Smooth muscle cell (in vitro differentiated cells): Measurements from ENCODE around the gene WIPF3. TPM values are rescaled to one million over a fixed set of nuclear protein-coding genes. Genes with fewer than 3 reads are reported as not detected.
A peak's percentile ranks its signal among the peaks of the same experiment; 100 is the strongest.

ENCODE experiments used
- DNase-seq: peaks from one replicate; lab custom pipeline; 2025; ENCODE audit not compliant: unreplicated experiment; lab: John Stamatoyannopoulos, UW
- H2AFZ ChIP-seq: fragments of 200-600 bp; sonication (generic); 2 replicates; pipeline ENCODE4 v1.6.0; 2016; ENCODE audit warnings: antibody characterized with exemption, low read depth, mild to moderate bottlenecking
- H3F3A ChIP-seq: fragments of 200-600 bp; sonication (generic); 2 replicates; pipeline ENCODE4 v1.6.0; 2017; ENCODE audit warnings: antibody characterized with exemption, low read depth
- H3K27ac ChIP-seq: fragments of 200-600 bp; sonication (generic); 2 replicates; pipeline ENCODE4 v1.5.1; 2016; ENCODE audit warnings: low read depth, mild to moderate bottlenecking
- H3K27me3 ChIP-seq: fragments of 200-600 bp; sonication (generic); 2 replicates; pipeline ENCODE4 v1.6.1; 2016; ENCODE audit warnings: low read depth, mild to moderate bottlenecking
- H3K36me3 ChIP-seq: fragments of 200-600 bp; sonication (generic); 2 replicates; pipeline ENCODE4 v1.5.1; 2016; ENCODE audit warnings: low read depth
- H3K4me1 ChIP-seq: fragments of 200-600 bp; sonication (generic); 2 replicates; pipeline ENCODE4 v1.5.1; 2016; ENCODE audit warnings: low read depth
- H3K4me2 ChIP-seq: fragments of 200-600 bp; sonication (generic); 2 replicates; pipeline ENCODE4 v1.6.0; 2016; ENCODE audit warnings: mild to moderate bottlenecking
- H3K4me3 ChIP-seq: fragments of 200-600 bp; sonication (generic); 2 replicates; pipeline ENCODE4 v1.5.1; 2016; ENCODE audit warnings: mild to moderate bottlenecking
- H3K79me2 ChIP-seq: fragments of 200-600 bp; sonication (generic); 2 replicates; pipeline ENCODE4 v1.6.0; 2016; ENCODE audit warnings: low read depth, mild to moderate bottlenecking
- H3K9ac ChIP-seq: fragments of 200-600 bp; sonication (generic); 2 replicates; pipeline ENCODE4 v1.6.0; 2016; ENCODE audit warnings: low read depth
- H3K9me3 ChIP-seq: fragments of 200-600 bp; sonication (generic); replicated peaks from 2 replicates; pipeline ENCODE4 v1.5.1; 2016; ENCODE audit warnings: low read depth
- H4K20me1 ChIP-seq: fragments of 200-600 bp; sonication (generic); 2 replicates; pipeline ENCODE4 v1.6.0; 2016; ENCODE audit warnings: low read depth
- CTCF ChIP-seq: fragments of 200-600 bp; sonication (generic); IDR thresholded peaks from 2 replicates; pipeline ENCODE4 v1.5.1; 2017; ENCODE audit warnings: borderline replicate concordance, mild to moderate bottlenecking, antibody characterized with exemption; ENCODE audit not compliant: insufficient read depth, poor library complexity, severe bottlenecking
- WGBS: methylation state at CpG from one replicate; pipeline ENCODE4 v1.1.7; 2016; ENCODE audit warnings: low lambda C conversion rate; 5-methylcytosine and 5-hydroxymethylcytosine counted together
- polyA plus RNA-seq: library from polyadenylated mRNA; unstranded; fragments of >200 nt; fragmentation: Nextera tagmentation; extraction: Ambion mirVana; gene quantifications from 2 replicates; pipeline ENCODE4 v1.2.1, GENCODE V29; 2016
- total RNA-seq: library from RNA; depleted of rRNA; stranded (reverse); fragments of >200 nt; gene quantifications from 2 replicates; pipeline ENCODE4 v1.2.3, GENCODE V29; 2014

WIPF3 gene
- total and polyA plus RNA-seq, 2 experiments from 2014 or later: 0.22 TPM; not detected in 1

GRCh38 chr7:29946428-29947186 lies 140.3 kb downstream of the WIPF3 start:
- no peak for DNase-seq

GRCh38 chr7:29948587-29948986 lies 142.3 kb downstream of the WIPF3 start:
- Histone ChIP-seq H2AFZ (no peak overlapping the region), H3K27me3 (no peaks in the 10 kb centered on the region), H3K4me2 (no peak overlapping the region), H3K36me3 (no peaks in the 10 kb centered on the region), H4K20me1 (peaks cover 35% of the 10 kb centered on the region), H3K27ac (no peak overlapping the region), H3K4me1 (no peaks in the 10 kb centered on the region), H3K9me3 (no peaks in the 10 kb centered on the region), H3K79me2 (peaks cover 3% of the 10 kb centered on the region), H3F3A (no peaks in the 10 kb centered on the region), H3K9ac (no peak overlapping the region), H3K4me3 (no peak overlapping the region)
- DNase-seq: no peak
- 96% methylated on average over 2 of the region's 2 CpGs for WGBS
- no peak for TF ChIP-seq CTCF

More at GRCh38 chr7:29946428-29947186, 140.3 kb downstream of the WIPF3 start:
- no peak overlapping the region for H3K9ac ChIP-seq
- H3K9me3 ChIP-seq: no peaks in the 10 kb centered on the region
- no peaks in the 10 kb centered on the region for H3F3A ChIP-seq
- no peak overlapping the region for H3K4me2 ChIP-seq
- peaks cover 3% of the 10 kb centered on the region for H3K79me2 ChIP-seq
- H3K27me3 ChIP-seq: no peaks in the 10 kb centered on the region
- no peak overlapping the region for H3K4me3 ChIP-seq
- peaks cover 9% of the 10 kb centered on the region for H3K36me3 ChIP-seq
- H3K27ac ChIP-seq: no peak overlapping the region
- 91% methylated on average over 5 of the region's 5 CpGs for WGBS
- peak; percentile 15 for TF ChIP-seq CTCF
- peaks cover 29% of the 10 kb centered on the region for H4K20me1 ChIP-seq
- H2AFZ ChIP-seq: no peak overlapping the region
- no peaks in the 10 kb centered on the region for H3K4me1 ChIP-seq

- Histone ChIP-seq H3K4me3 (no peak overlapping the region), H3K27me3 (no peaks in the 10 kb centered on the region), H3K4me1 (no peaks in the 10 kb centered on the region), H3K9me3 (no peaks in the 10 kb centered on the region), H3K4me2 (no peak overlapping the region), H3K79me2 (peaks cover 4% of the 10 kb centered on the region), H3K36me3 (peaks cover 8% of the 10 kb centered on the region), H3K27ac (no peak overlapping the region), H2AFZ (no peak overlapping the region), H3K9ac (no peak overlapping the region), H3F3A (no peaks in the 10 kb centered on the region), H4K20me1 (peaks cover 47% of the 10 kb centered on the region)
- 97% methylated on average over 8 of the region's 8 CpGs for WGBS
- TF ChIP-seq CTCF: no peak
- DNase-seq: no peak
Observed at GRCh38 chr7:29950480-29950879, 144.2 kb downstream of the WIPF3 start.

GRCh38 chr7:29951206-29951605 lies 144.9 kb downstream of the WIPF3 start:
- WGBS: 97% methylated on average over 8 of the region's 8 CpGs
- Histone ChIP-seq H3K9ac (no peak overlapping the region), H3F3A (no peaks in the 10 kb centered on the region), H3K4me3 (no peak overlapping the region), H2AFZ (no peak overlapping the region), H3K4me1 (no peaks in the 10 kb centered on the region), H3K9me3 (no peaks in the 10 kb centered on the region), H3K36me3 (peaks cover 8% of the 10 kb centered on the region), H3K27ac (no peak overlapping the region), H4K20me1 (peaks cover 55% of the 10 kb centered on the region), H3K4me2 (no peak overlapping the region), H3K27me3 (no peaks in the 10 kb centered on the region), H3K79me2 (peaks cover 8% of the 10 kb centered on the region)
- no peak for DNase-seq
- TF ChIP-seq CTCF: no peak
